Activated T-cell treated with anti-CD3 and anti-CD28 coated beads, Interleukin-2, amount 50 U/mL, for 72 hours (primary cell): ENCODE data around the gene SDCBP2. TPM values are rescaled to one million over a fixed set of nuclear protein-coding genes. Genes with fewer than 3 reads are reported as not detected.

ENCODE experiments used
- ATAC-seq, 2 donors: fragments of 150-1000 bp; cut with Tn5 transposase; replicated peaks in 1 of 2; 2 replicates each; pipeline ENCODE4 v1.10.0; 2021; ENCODE audit warnings: moderate library complexity in 2 of 2, mild to moderate bottlenecking in 1 of 2
- DNase-seq, 2 donors: peaks; one replicate each; pipeline ENCODE4 v3.0.0; 2021 to 2022; ENCODE audit warnings: mixed read lengths in 1 of 2
- H3K27ac Mint-ChIP-seq: one replicate; pipeline ENCODE4 v1.8.0; 2022; ENCODE audit warnings: mild to moderate bottlenecking, moderate library complexity, mixed read lengths
- H3K27me3 Mint-ChIP-seq: one replicate; pipeline ENCODE4 v1.8.0; 2022; ENCODE audit warnings: low read depth, mixed read lengths
- H3K36me3 Mint-ChIP-seq, 2 donors: one replicate each; pipeline ENCODE4 v1.8.0; 2022; ENCODE audit warnings: mixed read lengths in 2 of 2, mild to moderate bottlenecking in 1 of 2; ENCODE audit not compliant: insufficient read depth in 2 of 2
- H3K4me1 Mint-ChIP-seq: one replicate; pipeline ENCODE4 v1.8.0; 2022; ENCODE audit warnings: low read depth, mixed read lengths
- H3K4me3 Mint-ChIP-seq, 2 donors: one replicate each; pipeline ENCODE4 v1.8.0; 2022; ENCODE audit warnings: mild to moderate bottlenecking in 2 of 2, mixed read lengths in 2 of 2, moderate library complexity in 2 of 2
- H3K9me3 Mint-ChIP-seq, 2 donors: one replicate each; pipeline ENCODE4 v1.8.0; 2022; ENCODE audit warnings: mixed read lengths in 2 of 2
- total RNA-seq, 2 donors: library from RNA; stranded (reverse); gene quantifications; one replicate each; pipeline ENCODE4 v1.2.3, GENCODE V29; 2022

Gene SDCBP2
- total RNA-seq, 2 donors from 2014 or later: 11.0 to 11.5 TPM

- Mint-ChIP-seq H3K4me1 (peaks cover 25% of the 10 kb centered on the region), H3K27ac (peak overlapping the region; percentile 17), H3K9me3 (no peaks in the 10 kb centered on the region), H3K27me3 (no peaks in the 10 kb centered on the region), H3K4me3 (peak overlapping the region; percentile 34 to 64), H3K36me3 (peaks cover 0 to 3% of the 10 kb centered on the region in 2 donors)
- peak; percentile 82 to 87 for ATAC-seq
- DNase-seq: peak; percentile 58 to 70
These were observed 27.9 kb downstream of the SDCBP2 start for GRCh38 chr20:1301031-1301529.

DNA sequence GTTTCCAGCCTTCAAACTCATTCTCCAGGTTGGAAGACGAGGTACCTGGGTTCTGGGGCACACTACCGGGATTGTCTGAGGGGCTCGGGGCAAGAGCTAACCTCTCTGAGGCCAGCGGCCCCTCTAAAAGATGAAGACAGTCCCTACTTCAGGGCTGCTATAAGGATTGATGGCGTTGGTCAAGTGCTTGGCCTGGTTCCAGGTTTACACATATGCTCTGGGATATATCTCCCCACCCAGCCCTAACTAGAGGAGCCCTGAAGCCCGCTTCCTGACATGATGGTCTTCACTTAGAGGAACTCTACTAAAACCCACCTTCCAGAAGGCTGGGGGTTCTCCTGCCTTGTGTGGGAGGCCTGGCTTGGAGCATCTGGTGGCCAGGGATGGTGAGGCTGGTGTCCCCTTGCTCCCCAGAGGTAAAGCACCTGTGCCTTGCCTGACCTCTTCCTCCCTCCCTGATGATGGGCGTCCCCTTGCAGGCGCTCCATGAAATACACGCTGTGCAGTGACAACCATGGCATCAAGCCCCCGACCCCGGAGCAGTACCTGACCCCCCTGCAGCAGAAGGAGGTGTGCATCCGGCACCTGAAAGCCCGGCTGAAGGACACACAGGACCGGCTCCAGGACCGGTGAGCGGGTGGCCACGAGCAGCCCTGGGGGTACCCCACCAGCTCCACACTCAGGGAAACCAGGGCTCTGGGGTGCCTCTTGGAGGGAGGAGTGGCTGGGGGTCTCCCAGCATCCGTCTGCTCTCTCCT is 28.7 kb downstream of the SDCBP2 start:
- peak in 1 of 2 donors; percentile 4 for ATAC-seq

GRCh38 chr20:1299522-1299921 is 29.4 kb downstream of the SDCBP2 start:
- Mint-ChIP-seq H3K4me3 (no peak overlapping the region), H3K9me3 (no peaks in the 10 kb centered on the region), H3K36me3 (no peaks in the 10 kb centered on the region), H3K27ac (no peak overlapping the region), H3K27me3 (no peaks in the 10 kb centered on the region), H3K4me1 (peaks cover 25% of the 10 kb centered on the region)
- no peak for ATAC-seq
- DNase-seq: peak; percentile 32 to 35

More for the DNA sequence above, 28.7 kb downstream of the SDCBP2 start:
- H3K4me3 Mint-ChIP-seq: peak overlapping the region in 1 of 2 donors; percentile 64
- DNase-seq: no peak
- H3K27me3 Mint-ChIP-seq: no peaks in the 10 kb centered on the region
- H3K27ac Mint-ChIP-seq: no peak overlapping the region
- H3K9me3 Mint-ChIP-seq: no peaks in the 10 kb centered on the region
- H3K4me1 Mint-ChIP-seq: peaks cover 25% of the 10 kb centered on the region
- no peaks in the 10 kb centered on the region for H3K36me3 Mint-ChIP-seq

DNA sequence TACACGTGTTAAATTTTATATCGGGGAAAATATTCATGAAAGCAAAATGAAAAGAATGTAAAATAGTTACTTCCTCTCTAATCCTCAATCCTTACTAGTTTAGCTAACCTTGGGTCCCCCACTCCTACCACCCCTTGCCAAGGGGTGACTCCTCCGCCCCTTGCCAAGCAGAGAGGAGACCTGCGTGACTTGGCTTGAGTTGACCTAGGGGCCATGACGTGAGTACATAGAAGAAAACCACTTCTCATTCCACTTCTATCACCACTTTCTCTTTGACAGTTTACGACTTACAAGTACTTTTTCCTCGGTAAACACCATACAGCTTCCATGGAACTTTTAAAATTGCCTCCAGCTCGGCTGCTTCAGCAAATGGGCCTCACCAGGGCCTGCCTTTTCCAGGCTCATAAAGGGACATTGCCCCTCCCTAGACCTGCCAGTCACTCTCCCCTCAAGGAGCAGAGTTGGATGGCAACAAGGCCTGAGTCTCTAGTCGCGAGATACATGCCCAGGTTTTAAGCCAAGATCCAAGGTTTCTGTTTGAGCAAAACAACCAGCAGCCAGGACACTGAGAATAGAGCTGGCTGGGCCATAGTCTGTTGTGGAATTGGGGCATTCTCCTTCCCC is 29.9 kb downstream of the SDCBP2 start:
- Mint-ChIP-seq H3K4me3 (no peak overlapping the region), H3K4me1 (peaks cover 23% of the 10 kb centered on the region), H3K27ac (no peak overlapping the region), H3K27me3 (no peaks in the 10 kb centered on the region), H3K36me3 (no peaks in the 10 kb centered on the region), H3K9me3 (no peaks in the 10 kb centered on the region)
- ATAC-seq (no peak), DNase-seq (no peak)

GRCh38 chr20:1298166-1298565 is 30.8 kb downstream of the SDCBP2 start:
- Mint-ChIP-seq H3K9me3 (no peaks in the 10 kb centered on the region), H3K27me3 (no peaks in the 10 kb centered on the region), H3K36me3 (no peaks in the 10 kb centered on the region), H3K4me1 (peaks cover 20% of the 10 kb centered on the region), H3K27ac (no peak overlapping the region), H3K4me3 (no peak overlapping the region)
- ATAC-seq (no peak), DNase-seq (no peak)

GRCh38 chr20:1297486-1297885 is 31.5 kb downstream of the SDCBP2 start:
- H3K4me1 Mint-ChIP-seq: peaks cover 20% of the 10 kb centered on the region
- H3K9me3 Mint-ChIP-seq: no peaks in the 10 kb centered on the region
- H3K27ac Mint-ChIP-seq: no peak overlapping the region
- no peaks in the 10 kb centered on the region for H3K36me3 Mint-ChIP-seq
- H3K27me3 Mint-ChIP-seq: no peaks in the 10 kb centered on the region
- ATAC-seq (no peak), DNase-seq (no peak)
- H3K4me3 Mint-ChIP-seq: no peak overlapping the region

GRCh38 chr20:1296922-1297321 is 32.0 kb downstream of the SDCBP2 start:
- no peaks in the 10 kb centered on the region for H3K9me3 Mint-ChIP-seq
- ATAC-seq: no peak
- DNase-seq: no peak
- H3K4me3 Mint-ChIP-seq: no peak overlapping the region
- no peaks in the 10 kb centered on the region for H3K27me3 Mint-ChIP-seq
- no peak overlapping the region for H3K27ac Mint-ChIP-seq
- H3K4me1 Mint-ChIP-seq: peaks cover 20% of the 10 kb centered on the region
- no peaks in the 10 kb centered on the region for H3K36me3 Mint-ChIP-seq

- Mint-ChIP-seq H3K9me3 (no peaks in the 10 kb centered on the region), H3K4me1 (peaks cover 15% of the 10 kb centered on the region), H3K36me3 (no peaks in the 10 kb centered on the region), H3K27me3 (no peaks in the 10 kb centered on the region), H3K27ac (no peak overlapping the region), H3K4me3 (no peak overlapping the region)
- DNase-seq (no peak), ATAC-seq (no peak)
These were observed 32.8 kb downstream of the SDCBP2 start for GRCh38 chr20:1296117-1296610.

GRCh38 chr20:1295276-1295930 is 33.5 kb downstream of the SDCBP2 start:
- Mint-ChIP-seq H3K4me3 (no peak overlapping the region), H3K9me3 (no peaks in the 10 kb centered on the region), H3K4me1 (peaks cover 7% of the 10 kb centered on the region), H3K36me3 (no peaks in the 10 kb centered on the region), H3K27ac (no peak overlapping the region), H3K27me3 (no peaks in the 10 kb centered on the region)
- DNase-seq (no peak), ATAC-seq (no peak)

DNA sequence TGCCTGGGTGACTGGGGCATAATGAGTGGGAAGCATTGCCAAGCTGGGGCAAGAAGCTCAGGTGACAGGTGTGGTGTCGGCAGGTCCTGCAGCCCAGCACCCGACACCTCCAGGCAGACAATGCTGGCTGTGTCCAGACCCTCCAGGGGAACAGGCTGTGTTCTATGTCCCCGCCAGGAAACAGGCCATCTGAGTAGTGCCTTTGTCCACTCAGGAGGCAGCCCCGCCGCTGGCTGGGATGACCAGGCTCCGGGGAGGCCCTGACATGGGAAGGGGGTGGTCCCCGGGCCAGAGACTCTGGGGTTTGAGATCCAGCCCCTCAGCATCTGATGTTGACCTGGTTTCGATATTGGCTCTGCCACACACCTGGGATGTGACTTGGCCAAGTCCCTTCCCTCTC is 34.4 kb downstream of the SDCBP2 start:
- Mint-ChIP-seq H3K27ac (no peak overlapping the region), H3K9me3 (no peaks in the 10 kb centered on the region), H3K27me3 (no peaks in the 10 kb centered on the region), H3K4me1 (peaks cover 1% of the 10 kb centered on the region), H3K4me3 (no peak overlapping the region), H3K36me3 (no peaks in the 10 kb centered on the region)
- DNase-seq (no peak), ATAC-seq (no peak)

DNA sequence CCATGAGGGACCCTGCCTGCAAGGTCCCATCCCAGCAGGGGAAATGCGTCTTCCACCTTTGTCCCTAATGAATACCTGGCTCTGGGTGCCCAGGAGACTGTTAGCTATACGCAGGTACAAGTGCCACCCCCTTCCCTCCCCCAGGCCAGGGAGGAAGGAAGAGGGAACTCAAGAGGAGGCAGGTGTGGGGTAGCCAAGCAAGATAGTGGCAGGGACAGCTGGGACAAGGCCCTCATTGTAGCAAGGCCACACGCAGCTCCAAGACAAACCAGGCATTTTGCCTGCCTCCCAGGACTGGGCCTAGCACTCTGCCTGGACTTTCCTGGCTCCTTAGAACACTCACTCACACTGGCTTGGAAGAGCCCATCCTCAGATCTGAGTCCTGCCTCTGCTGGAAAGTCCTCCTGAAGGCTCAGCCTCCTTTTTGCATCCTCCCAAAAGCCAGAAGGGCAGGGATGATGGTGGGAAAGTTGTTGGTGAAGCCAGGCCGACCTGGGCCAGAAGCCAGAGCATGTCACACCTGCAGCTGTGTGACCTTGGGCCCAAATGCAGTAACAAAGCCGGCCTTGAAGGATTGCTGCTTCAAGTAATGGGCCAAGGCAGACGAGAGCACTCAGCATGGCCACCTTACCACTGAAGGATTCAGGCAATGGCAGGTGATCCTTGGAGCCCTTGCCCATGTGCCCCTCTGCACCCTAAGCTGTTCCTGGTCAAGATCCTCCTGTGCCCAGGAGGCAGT is 35.1 kb downstream of the SDCBP2 start:
- Mint-ChIP-seq H3K4me3 (no peak overlapping the region), H3K9me3 (no peaks in the 10 kb centered on the region), H3K27me3 (no peaks in the 10 kb centered on the region), H3K4me1 (no peaks in the 10 kb centered on the region), H3K27ac (no peak overlapping the region), H3K36me3 (no peaks in the 10 kb centered on the region)
- DNase-seq (no peak), ATAC-seq (no peak)

DNA sequence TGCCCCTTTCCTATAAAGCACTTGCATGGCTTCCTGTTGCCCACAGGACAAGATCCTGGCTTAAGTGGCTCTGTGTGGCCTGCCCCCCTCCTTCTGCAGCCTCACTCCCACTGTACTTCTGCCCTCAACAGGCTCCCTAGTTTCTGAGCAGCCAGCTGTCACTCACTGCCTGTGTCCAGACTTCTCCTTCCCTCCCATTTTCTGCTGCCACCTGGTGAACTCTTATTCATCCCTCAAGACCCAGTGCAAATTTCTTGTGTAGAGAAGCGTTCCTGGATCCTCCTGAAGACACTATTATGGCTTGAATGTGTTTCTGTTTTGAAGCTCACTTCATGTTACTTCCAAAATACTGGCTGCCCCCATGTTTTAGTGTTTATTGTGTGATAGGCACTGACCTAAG is 36.3 kb downstream of the SDCBP2 start:
- H3K9me3 Mint-ChIP-seq: no peaks in the 10 kb centered on the region
- ATAC-seq (no peak), DNase-seq (no peak)
- no peaks in the 10 kb centered on the region for H3K27me3 Mint-ChIP-seq
- H3K4me1 Mint-ChIP-seq: peaks cover 2% of the 10 kb centered on the region
- no peak overlapping the region for H3K4me3 Mint-ChIP-seq
- H3K27ac Mint-ChIP-seq: no peak overlapping the region
- H3K36me3 Mint-ChIP-seq: no peaks in the 10 kb centered on the region
